ENCODE data around the gene SLC22A23.

The SLC22A23 gene

GRCh38 chr6:3377536-3378397 lies 79.1 kb downstream of the SLC22A23 start:
- peak in 2 of 10 donors; percentile 16 to 73 for DNase-seq
- intact Hi-C loops (cut with DNase I), result no loop called here

GRCh38 chr6:3376893-3377535 lies 79.8 kb downstream of the SLC22A23 start:
- no peak for DNase-seq

GRCh38 chr6:3376064-3376463 lies 80.8 kb downstream of the SLC22A23 start:
- peak in 2 of 10 donors; percentile 46 to 89 for DNase-seq
- intact Hi-C loops (cut with DNase I), result no loop called here

More at GRCh38 chr6:3376893-3377535, 79.8 kb downstream of the SLC22A23 start:
- intact Hi-C loops (cut with DNase I), result no loop called here

- intact Hi-C loops (cut with DNase I), result no loop called here
- peak in 1 of 10 donors; percentile 11 for DNase-seq
Observed at GRCh38 chr6:3373597-3374203, 83.2 kb downstream of the SLC22A23 start.

- intact Hi-C loops (cut with DNase I), result no loop called here
- peak in 2 of 10 donors; percentile 16 to 33 for DNase-seq
Observed at GRCh38 chr6:3372912-3373554, 83.8 kb downstream of the SLC22A23 start.

- peak in 2 of 10 donors; percentile 16 to 81 for DNase-seq
- intact Hi-C loops (cut with DNase I), result no loop called here
Observed at GRCh38 chr6:3372184-3372846, 84.5 kb downstream of the SLC22A23 start.

- DNase-seq, result no peak
- intact Hi-C loops (cut with DNase I), result no loop called here
Observed at GRCh38 chr6:3371222-3371949, 85.5 kb downstream of the SLC22A23 start.

GRCh38 chr6:3370361-3371221 lies 86.3 kb downstream of the SLC22A23 start:
- intact Hi-C loops (cut with DNase I), result no loop called here

GRCh38 chr6:3369985-3370360 lies 86.9 kb downstream of the SLC22A23 start:
- intact Hi-C loops (cut with DNase I), result no loop called here
- peak in 1 of 10 donors; percentile 13 for DNase-seq

More at GRCh38 chr6:3370361-3371221, 86.3 kb downstream of the SLC22A23 start:
- DNase-seq, result no peak

GRCh38 chr6:3368685-3369084 lies 88.2 kb downstream of the SLC22A23 start:
- DNase-seq, result peak in 1 of 10 donors; percentile 12
- intact Hi-C loops (cut with DNase I), result no loop called here

- intact Hi-C loops (cut with DNase I), result loop anchor here (1.0 kb wide), 1 partner anchor 47 kb away; no protein-coding TSS in a partner anchor
- DNase-seq, result peak in 1 of 10 donors; percentile 9
Observed at GRCh38 chr6:3367630-3368029, 89.2 kb downstream of the SLC22A23 start.

- intact Hi-C loops (cut with DNase I), result loop anchor here (1.0 kb wide), 1 partner anchor 47 kb away; no protein-coding TSS in a partner anchor
- DNase-seq, result no peak
Observed at GRCh38 chr6:3366596-3367413, 90.0 kb downstream of the SLC22A23 start.

GRCh38 chr6:3364391-3364790 lies 92.5 kb downstream of the SLC22A23 start:
- DNase-seq, result no peak
- intact Hi-C loops (cut with DNase I), result no loop called here

GRCh38 chr6:3363296-3364025 lies 93.4 kb downstream of the SLC22A23 start:
- intact Hi-C loops (cut with DNase I), result no loop called here

GRCh38 chr6:3361312-3362037 lies 95.4 kb downstream of the SLC22A23 start:
- intact Hi-C loops (cut with DNase I), result no loop called here

More at GRCh38 chr6:3363296-3364025, 93.4 kb downstream of the SLC22A23 start:
- peak in 1 of 10 donors; percentile 22 for DNase-seq

GRCh38 chr6:3360727-3361045 lies 96.2 kb downstream of the SLC22A23 start:
- intact Hi-C loops (cut with DNase I), result no loop called here
- peak in 1 of 10 donors; percentile 11 for DNase-seq

More at GRCh38 chr6:3361312-3362037, 95.4 kb downstream of the SLC22A23 start:
- peak in 1 of 10 donors; percentile 16 for DNase-seq

All from posterior cingulate gyrus (tissue), 11 donors.